ENCODE measurements around the gene MLLT3.

MLLT3 gene

GRCh38 chr9:20509466-20509865 is 112.8 kb downstream of the MLLT3 start:
- DNase-seq = no peak

GRCh38 chr9:20508242-20508641 is 114.1 kb downstream of the MLLT3 start:
- no peak for DNase-seq

DNA sequence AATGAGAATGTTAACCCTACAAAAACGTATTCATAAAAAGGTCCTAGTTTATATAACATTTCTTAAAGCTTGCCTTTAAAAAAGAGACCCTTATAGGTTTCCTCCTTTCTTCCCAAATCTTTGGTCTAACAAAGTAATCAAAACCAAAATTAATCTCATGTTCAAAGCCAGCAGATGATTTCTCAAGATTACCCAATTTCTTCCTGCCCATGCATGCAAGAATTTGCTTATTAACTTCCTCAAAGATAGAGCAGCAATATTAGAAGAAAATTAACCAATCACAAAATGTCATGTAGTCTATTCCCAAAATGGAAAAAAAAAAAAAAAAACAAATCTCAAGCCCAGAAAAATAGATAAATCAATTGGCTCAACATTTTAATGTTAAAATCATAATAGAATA is 114.9 kb downstream of the MLLT3 start:
- no peak for DNase-seq

- DNase-seq = no peak
Measured at GRCh38 chr9:20506099-20506900, 116.0 kb downstream of the MLLT3 start.

- no peak for DNase-seq
Measured at GRCh38 chr9:20505574-20505973, 116.7 kb downstream of the MLLT3 start.

GRCh38 chr9:20504930-20505329 is 117.4 kb downstream of the MLLT3 start:
- no peak for DNase-seq

GRCh38 chr9:20500101-20500500 is 122.2 kb downstream of the MLLT3 start:
- no peak for DNase-seq

GRCh38 chr9:20499013-20499412 is 123.3 kb downstream of the MLLT3 start:
- no peak for DNase-seq

DNA sequence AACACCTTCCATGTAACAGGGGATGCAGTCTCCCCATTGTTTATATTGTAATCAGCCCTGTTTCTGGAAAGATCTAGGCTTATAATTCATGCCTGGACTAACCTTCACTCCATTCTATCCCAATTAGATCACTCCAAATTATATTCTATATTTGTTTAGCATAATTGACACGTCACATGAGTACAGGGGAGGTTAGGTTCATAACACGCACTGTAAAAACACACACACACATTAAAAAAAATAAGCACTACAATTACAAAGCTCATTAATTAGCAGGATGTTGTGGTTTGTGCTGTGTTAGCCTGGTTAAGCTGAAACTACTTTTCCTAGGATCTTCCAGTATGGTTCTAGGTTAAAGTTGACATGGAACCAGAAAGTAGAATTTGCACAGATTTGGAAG is 126.0 kb downstream of the MLLT3 start:
- DNase-seq = no peak

DNA sequence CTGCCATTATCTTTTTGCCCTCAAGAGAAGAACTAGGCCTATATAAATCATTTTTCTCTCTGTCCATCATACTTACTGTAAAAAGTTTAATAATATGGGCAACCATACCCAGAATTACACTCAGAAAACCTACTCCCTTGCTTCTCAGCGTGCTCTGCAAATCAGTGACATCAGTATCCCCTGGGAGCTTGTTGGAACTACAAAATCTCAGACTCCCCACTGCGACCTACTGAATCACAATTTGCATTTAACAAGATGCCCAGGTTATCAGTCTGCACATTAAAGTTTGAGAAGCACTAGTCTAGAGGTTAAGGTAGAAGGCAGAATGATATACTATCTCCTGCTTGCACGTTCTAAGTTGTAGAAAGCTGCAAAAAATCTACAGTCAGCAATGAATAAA is 127.2 kb downstream of the MLLT3 start:
- no peak for DNase-seq

DNA sequence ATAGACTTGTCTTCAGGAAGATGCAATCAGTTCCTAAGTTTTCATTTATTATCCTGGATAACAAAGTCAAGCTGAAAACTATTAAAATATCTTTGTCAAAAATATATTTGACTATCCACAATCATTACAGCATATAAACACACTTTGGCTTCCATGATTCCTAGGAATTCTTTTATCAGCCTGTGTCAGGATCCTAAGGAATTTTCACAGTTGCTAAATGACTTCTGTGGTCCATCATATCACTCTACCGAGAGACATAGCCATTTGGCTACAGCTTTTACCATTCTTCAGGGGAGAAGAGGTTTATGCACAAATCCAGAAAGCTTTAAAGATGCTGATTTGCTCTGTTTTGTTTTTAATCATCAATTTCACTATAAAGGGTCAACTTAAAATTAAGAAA is 128.3 kb downstream of the MLLT3 start:
- no peak for DNase-seq

DNA sequence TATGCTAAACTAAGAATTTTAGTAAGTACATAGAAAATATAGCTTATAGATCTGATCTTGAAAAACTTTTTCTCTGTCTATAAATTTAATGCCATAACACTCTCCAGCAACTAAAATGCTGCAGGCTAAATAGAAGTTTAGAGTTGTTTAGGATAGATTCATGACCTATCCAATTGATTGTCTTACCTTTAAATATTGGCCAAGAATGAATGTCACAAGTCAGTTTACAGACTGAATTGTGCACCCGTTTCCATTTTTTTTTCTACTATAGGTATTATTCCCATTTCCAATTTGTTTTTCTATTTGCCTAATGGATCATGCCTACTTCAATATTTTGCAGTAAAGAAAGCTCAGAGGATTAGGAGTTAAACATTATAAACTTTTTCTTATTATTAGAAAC is 129.5 kb downstream of the MLLT3 start:
- DNase-seq = no peak

GRCh38 chr9:20491612-20492011 is 130.7 kb downstream of the MLLT3 start:
- no peak for DNase-seq

DNA sequence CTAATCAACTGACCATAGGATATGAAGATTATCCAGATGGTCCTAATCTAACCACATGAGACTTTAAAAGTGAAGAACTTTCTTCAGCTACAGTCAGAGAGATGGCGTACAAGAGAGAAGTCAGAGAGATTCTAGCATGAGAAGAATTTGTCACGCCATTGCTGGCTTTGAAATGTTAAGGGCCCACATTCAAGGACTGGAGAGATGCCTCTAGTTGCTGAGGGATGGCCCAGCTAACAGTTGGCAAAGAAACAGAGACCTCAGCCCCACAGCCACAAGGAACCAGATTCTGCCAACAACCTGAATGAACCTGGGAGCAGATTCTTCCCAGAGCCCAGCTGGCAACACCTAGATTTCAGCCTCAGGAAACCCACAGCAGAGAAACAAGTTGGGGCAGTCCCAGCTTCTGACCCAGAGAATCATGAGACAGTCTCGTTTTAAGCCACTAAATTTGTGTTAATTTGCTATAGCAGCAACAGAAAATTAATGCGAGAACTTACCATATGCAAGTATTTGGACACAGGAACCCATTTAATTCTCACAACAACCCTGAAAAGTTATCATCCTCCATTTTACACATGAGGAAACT is 132.0 kb downstream of the MLLT3 start:
- DNase-seq = no peak

- no peak for DNase-seq
Measured at GRCh38 chr9:20488691-20489090, 133.6 kb downstream of the MLLT3 start.

GRCh38 chr9:20486552-20486951 is 135.7 kb downstream of the MLLT3 start:
- DNase-seq = no peak

GRCh38 chr9:20481437-20481836 is 140.9 kb downstream of the MLLT3 start:
- no peak for DNase-seq

- no peak for DNase-seq
Measured at GRCh38 chr9:20480249-20480648, 142.1 kb downstream of the MLLT3 start.

DNA sequence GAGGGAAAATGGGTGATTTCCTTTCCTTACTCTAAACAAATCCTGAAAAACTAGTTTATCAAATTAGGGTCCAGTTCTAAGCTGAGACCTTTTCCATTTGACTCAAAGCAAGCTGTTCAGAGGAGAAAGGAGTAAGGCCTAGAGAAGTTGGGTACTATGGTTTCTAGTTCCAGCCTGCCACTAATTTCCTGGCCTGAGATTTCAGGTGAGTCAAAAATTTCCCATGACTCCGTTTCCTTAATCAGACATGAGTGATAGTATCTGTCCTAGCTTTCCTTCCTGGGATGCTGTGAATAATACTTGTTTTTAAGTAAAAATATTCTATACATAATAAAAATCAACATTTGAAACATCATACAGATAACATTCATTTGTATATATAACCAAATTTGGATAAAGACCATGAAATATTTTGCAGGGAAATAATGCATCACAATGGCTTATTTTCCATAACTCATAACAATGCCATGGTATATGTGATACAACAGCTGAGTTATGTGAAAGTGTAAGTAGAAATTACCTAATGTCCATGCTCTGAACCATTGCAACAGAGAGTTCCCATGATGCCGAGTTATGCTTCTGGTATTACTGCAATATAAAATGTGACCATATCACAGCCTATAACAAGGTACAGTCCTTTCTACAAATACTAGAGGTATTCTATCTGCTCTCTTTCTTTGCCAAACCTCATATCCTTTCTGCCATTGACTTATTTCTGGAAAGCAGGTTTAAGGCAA is 142.7 kb downstream of the MLLT3 start:
- DNase-seq = no peak

- no peak for DNase-seq
Measured at GRCh38 chr9:20478786-20479185, 143.5 kb downstream of the MLLT3 start.

DNA sequence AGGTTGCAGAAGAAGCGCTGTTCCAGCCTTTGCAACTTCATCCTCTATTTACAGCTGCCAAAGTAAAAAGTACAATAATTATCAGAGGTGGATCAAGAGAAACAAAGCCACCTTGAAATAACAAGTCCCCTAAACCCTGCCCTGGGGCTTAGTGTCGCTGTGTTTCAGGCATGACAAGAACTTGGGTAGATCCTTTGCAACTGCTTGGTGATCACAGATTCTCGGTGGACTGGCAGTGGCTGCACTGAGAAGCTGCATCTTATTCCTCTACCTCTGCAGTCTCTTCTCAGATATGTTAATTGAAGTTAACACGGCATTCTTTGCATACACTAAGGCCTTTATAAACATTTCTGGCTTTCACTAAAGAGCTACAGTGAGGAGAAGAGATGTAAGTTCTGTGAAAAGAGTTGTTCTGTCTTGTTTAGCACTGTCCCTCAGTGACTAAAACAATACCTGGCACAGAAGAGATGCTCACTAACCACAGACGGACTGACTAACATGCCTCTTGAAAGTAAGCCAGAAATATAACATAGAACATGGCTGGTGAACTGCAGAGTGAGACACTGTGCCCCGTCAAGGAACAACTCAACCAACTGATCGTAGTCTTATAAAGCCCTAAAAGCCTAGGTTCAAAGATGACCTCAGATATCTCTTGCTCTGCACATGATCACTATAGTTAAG is 144.2 kb downstream of the MLLT3 start:
- DNase-seq = no peak

GRCh38 chr9:20476912-20477521 is 145.3 kb downstream of the MLLT3 start:
- DNase-seq = peak; percentile 58

- no peak for DNase-seq
Measured at GRCh38 chr9:20474496-20474895, 147.8 kb downstream of the MLLT3 start.

Measured in fibroblast of skin of back (primary cell).